GM19351 (cell line): ENCODE results near the gene MRAP2.
"Not testable (repeated sequence)": the region's sequence is repeated elsewhere in the genome, so short reads cannot be mapped to it uniquely, and the experiment has no call there.

Experiments used
- ATAC-seq: cut with Tn5 transposase; IDR thresholded peaks from one replicate; pipeline ENCODE4 v1.9.1; 2021; ENCODE audit warnings: mild to moderate bottlenecking, moderate library complexity; ENCODE audit not compliant: unreplicated experiment

Gene MRAP2

GRCh38 chr6:84027340-84028181 lies 6.0 kb upstream of the MRAP2 start:
- no peak for ATAC-seq

GRCh38 chr6:84028350-84028749 lies 5.2 kb upstream of the MRAP2 start:
- ATAC-seq = no peak

GRCh38 chr6:84032000-84032399 lies 1.6 kb upstream of the MRAP2 start:
- ATAC-seq = not testable (repeated sequence)

GRCh38 chr6:84035484-84035883 lies 1.9 kb downstream of the MRAP2 start:
- no peak for ATAC-seq

GRCh38 chr6:84037425-84038089 lies 4.0 kb downstream of the MRAP2 start:
- no peak for ATAC-seq

GRCh38 chr6:84042603-84043002 lies 9.0 kb downstream of the MRAP2 start:
- no peak for ATAC-seq

- ATAC-seq = no peak
These were observed 10.0 kb downstream of the MRAP2 start for GRCh38 chr6:84043555-84043954.

GRCh38 chr6:84046755-84047154 lies 13.2 kb downstream of the MRAP2 start:
- no peak for ATAC-seq

- no peak for ATAC-seq
These were observed 15.0 kb downstream of the MRAP2 start for GRCh38 chr6:84048588-84048987.

- ATAC-seq = no peak
These were observed 16.8 kb downstream of the MRAP2 start for GRCh38 chr6:84050408-84050807.

GRCh38 chr6:84052204-84052882 lies 18.8 kb downstream of the MRAP2 start:
- no peak for ATAC-seq

GRCh38 chr6:84052883-84053241 lies 19.3 kb downstream of the MRAP2 start:
- ATAC-seq = no peak

- ATAC-seq = no peak
These were observed 22.1 kb downstream of the MRAP2 start for GRCh38 chr6:84055647-84056046.

GRCh38 chr6:84057908-84058307 lies 24.3 kb downstream of the MRAP2 start:
- no peak for ATAC-seq

GRCh38 chr6:84059082-84059481 lies 25.5 kb downstream of the MRAP2 start:
- ATAC-seq = no peak

- no peak for ATAC-seq
These were observed 27.6 kb downstream of the MRAP2 start for GRCh38 chr6:84061174-84061573.

- ATAC-seq = no peak
These were observed 28.2 kb downstream of the MRAP2 start for GRCh38 chr6:84061613-84062398.

GRCh38 chr6:84062519-84063154 lies 29.1 kb downstream of the MRAP2 start:
- no peak for ATAC-seq

GRCh38 chr6:84065693-84066290 lies 32.2 kb downstream of the MRAP2 start:
- no peak for ATAC-seq

- ATAC-seq = no peak
These were observed 33.0 kb downstream of the MRAP2 start for GRCh38 chr6:84066536-84066935.
